Tibial artery (tissue), 4 donors: ENCODE data around the gene PIK3R5.
"Not testable (repeated sequence)": the region's sequence is repeated elsewhere in the genome, so short reads cannot be mapped to it uniquely, and the experiment has no call there.

Source experiments
- DNase-seq, 2 donors: peaks; one replicate each; pipeline ENCODE4 v3.0.0-alpha.2; 2019
- H3K27ac ChIP-seq, 2 donors: fragments of 200-600 bp; sonication (generic) in 1 of 2; 1 replicate in 1 of 2; 2 replicates in 1 of 2; pipeline ENCODE4 v1.5.1; 2018 to 2019; ENCODE audit warnings: mild to moderate bottlenecking in 1 of 2
- H3K27me3 ChIP-seq, 2 donors: fragments of 200-600 bp; sonication (generic) in 1 of 2; one replicate each; pipeline versions ENCODE4 v1.5.1 to v1.6.0; 2016 to 2019
- H3K36me3 ChIP-seq, 3 donors: fragments of 200-600 bp; sonication (generic) in 2 of 3; one replicate each; pipeline ENCODE4 v1.5.1; 2016 to 2019; ENCODE audit warnings: mild to moderate bottlenecking in 2 of 3
- H3K4me1 ChIP-seq, 4 donors: fragments of 200-600 bp; sonication (generic) in 2 of 4; 1 replicate in 3 of 4; 2 replicates in 1 of 4; pipeline ENCODE4 v1.5.1; 2016 to 2019
- H3K4me3 ChIP-seq, 2 donors: fragments of 200-600 bp; sonication (generic) in 1 of 2; 1 replicate in 1 of 2; 2 replicates in 1 of 2; pipeline ENCODE4 v1.5.1; 2018 to 2019; ENCODE audit warnings: mild to moderate bottlenecking in 2 of 2
- H3K9me3 ChIP-seq, 3 donors: fragments of 200-600 bp; sonication (generic) in 1 of 3; one replicate each; pipeline ENCODE4 v1.5.1; 2016 to 2019
- CTCF ChIP-seq, 2 experiments: fragments of 200-600 bp in 1 of 2; fragments of 450-650 bp in 1 of 2; IDR thresholded peaks; one replicate each; pipeline ENCODE4 v1.5.1; 2017 to 2019; ENCODE audit warnings: antibody characterized with exemption in 2 of 2, mild to moderate bottlenecking in 1 of 2, moderate library complexity in 1 of 2
- intact Hi-C: fragments of 100-400 bp; cut with DNase I; formaldehyde crosslinking; loops from one replicate; pipeline ENCODE4 v1.15.0; 2023; ENCODE audit warnings: low total_unique reads

PIK3R5 gene

GRCh38 chr17:8859027-8859803, 106.3 kb downstream of the PIK3R5 start:
- DNase-seq, result peak in 1 of 2 donors; percentile 47

GRCh38 chr17:8857919-8858318, 107.6 kb downstream of the PIK3R5 start:
- Histone ChIP-seq H3K27me3 (peaks cover 0 to 17% of the 10 kb centered on the region in 2 donors), H3K36me3 (no peaks in the 10 kb centered on the region), H3K4me3 (no peak overlapping the region), H3K27ac (no peak overlapping the region), H3K9me3 (no peaks in the 10 kb centered on the region), H3K4me1 (peaks cover 0 to 11% (median 0%) of the 10 kb centered on the region in 4 donors)
- no peak for TF ChIP-seq CTCF (IDR thresholded peaks at IDR 0.05)
- DNase-seq, result no peak
- intact Hi-C loops, result no loop called here

More at GRCh38 chr17:8859027-8859803, 106.3 kb downstream of the PIK3R5 start:
- peaks cover 0 to 3% (median 0%) of the 10 kb centered on the region in 3 donors for H3K9me3 ChIP-seq
- TF ChIP-seq CTCF (IDR thresholded peaks at IDR 0.05), result no peak
- intact Hi-C loops, result no loop called here
- H3K27ac ChIP-seq, result no peak overlapping the region
- H3K27me3 ChIP-seq, result peaks cover 0 to 6% of the 10 kb centered on the region in 2 donors
- no peak overlapping the region for H3K4me3 ChIP-seq
- no peaks in the 10 kb centered on the region for H3K36me3 ChIP-seq
- peaks cover 0 to 11% (median 0%) of the 10 kb centered on the region in 4 donors for H3K4me1 ChIP-seq

- peaks cover 0 to 22% of the 10 kb centered on the region in 2 donors for H3K27me3 ChIP-seq
- DNase-seq, result peak in 1 of 2 donors; percentile 24
- H3K27ac ChIP-seq, result no peak overlapping the region
Observed at GRCh38 chr17:8856869-8857575, 108.5 kb downstream of the PIK3R5 start.

GRCh38 chr17:8856205-8856603, 109.3 kb downstream of the PIK3R5 start:
- Histone ChIP-seq H3K27me3 (peaks cover 0 to 25% of the 10 kb centered on the region in 2 donors), H3K4me1 (peaks cover 0 to 11% (median 0%) of the 10 kb centered on the region in 4 donors)
- H3K27ac ChIP-seq, H3K9me3 ChIP-seq, H3K4me3 ChIP-seq, intact Hi-C loops, H3K36me3 ChIP-seq: not testable (repeated sequence)
- peak in 1 of 2 donors; percentile 3 for DNase-seq

More at GRCh38 chr17:8856869-8857575, 108.5 kb downstream of the PIK3R5 start:
- intact Hi-C loops, result no loop called here
- Histone ChIP-seq H3K36me3 (no peaks in the 10 kb centered on the region), H3K4me3 (no peak overlapping the region), H3K4me1 (peaks cover 0 to 11% (median 0%) of the 10 kb centered on the region in 4 donors), H3K9me3 (no peaks in the 10 kb centered on the region)
- TF ChIP-seq CTCF (IDR thresholded peaks at IDR 0.05), result no peak

- Histone ChIP-seq H3K9me3 (no peaks in the 10 kb centered on the region), H3K27me3 (peaks cover 0 to 31% of the 10 kb centered on the region in 2 donors), H3K36me3 (no peaks in the 10 kb centered on the region), H3K27ac (no peak overlapping the region), H3K4me3 (no peak overlapping the region), H3K4me1 (peaks cover 0 to 11% (median 0%) of the 10 kb centered on the region in 4 donors)
- intact Hi-C loops, result no loop called here
- DNase-seq, result no peak
- TF ChIP-seq CTCF (IDR thresholded peaks at IDR 0.05), result no peak
Observed at GRCh38 chr17:8855477-8856204, 109.9 kb downstream of the PIK3R5 start.
